HG03378 (cell line): ENCODE data around the gene MAP6.

Experiments
- ATAC-seq: cut with Tn5 transposase; IDR thresholded peaks from one replicate; pipeline ENCODE4 v1.9.1; 2021; ENCODE audit warnings: mild to moderate bottlenecking, moderate library complexity; ENCODE audit not compliant: unreplicated experiment

MAP6 gene

GRCh38 chr11:75554258-75555022, 114.4 kb downstream of the MAP6 start:
- ATAC-seq = no peak

- no peak for ATAC-seq
Observed at GRCh38 chr11:75553889-75554257, 115.0 kb downstream of the MAP6 start.

GRCh38 chr11:75553182-75553581, 115.7 kb downstream of the MAP6 start:
- ATAC-seq = no peak

GRCh38 chr11:75549370-75549958, 119.4 kb downstream of the MAP6 start:
- no peak for ATAC-seq

- ATAC-seq = no peak
Observed at GRCh38 chr11:75548595-75549272, 120.1 kb downstream of the MAP6 start.

GRCh38 chr11:75547617-75548058, 121.2 kb downstream of the MAP6 start:
- no peak for ATAC-seq

- ATAC-seq = no peak
Observed at GRCh38 chr11:75547177-75547576, 121.7 kb downstream of the MAP6 start.

GRCh38 chr11:75543806-75544205, 125.0 kb downstream of the MAP6 start:
- ATAC-seq = no peak

GRCh38 chr11:75542088-75542438, 126.8 kb downstream of the MAP6 start:
- ATAC-seq = no peak

GRCh38 chr11:75541193-75542087, 127.4 kb downstream of the MAP6 start:
- ATAC-seq = no peak

GRCh38 chr11:75539459-75540334, 129.1 kb downstream of the MAP6 start:
- ATAC-seq = no peak

- no peak for ATAC-seq
Observed at GRCh38 chr11:75538150-75538942, 130.5 kb downstream of the MAP6 start.

- ATAC-seq = no peak
Observed at GRCh38 chr11:75537740-75538139, 131.1 kb downstream of the MAP6 start.
